H1 (cell line): Measurements from ENCODE around the gene RBBP5. TPM values are rescaled to one million over a fixed set of nuclear protein-coding genes. Genes with fewer than 3 reads are reported as not detected.

ENCODE experiments used
- CTCF ChIA-PET: fragments of 300-600 bp; sonication (Branson Sonifier 250); formaldehyde crosslinking; loops from one replicate; lab custom pipeline; 2021; ENCODE audit not compliant: partially characterized antibody; lab: Charles Lee
- POLR2A ChIA-PET: fragments of 300-600 bp; sonication (Branson Sonifier 250); formaldehyde crosslinking; loops from one replicate; lab custom pipeline; 2021; ENCODE audit warnings: inconsistent platforms; ENCODE audit not compliant: partially characterized antibody; lab: Charles Lee
- DNase-seq, 2 experiments: peaks; one replicate each; pipeline versions ENCODE4 v3.0.0 to v3.0.0-alpha.2; 2010 to 2022; ENCODE audit warnings: low spot score in 2 of 2, low read depth in 1 of 2, mixed read lengths in 1 of 2
- FAIRE-seq: peaks from 2 replicates; lab custom pipeline; 2011; peaks lifted over from hg19 to GRCh38; lab: Jason Lieb, UNC
- H2AFZ ChIP-seq: 2 replicates; pipeline ENCODE4 v1.8.1; 2012; ENCODE audit warnings: low read length, inconsistent platforms
- H2AK5ac ChIP-seq: 2 replicates; pipeline ENCODE4 v1.6.1; 2013; ENCODE audit warnings: low read depth, low read length
- H2BK120ac ChIP-seq: replicated peaks from 2 replicates; pipeline ENCODE3; 2013; ENCODE audit warnings: low read depth, low read length, inconsistent platforms
- H2BK12ac ChIP-seq: 2 replicates; pipeline ENCODE4 v1.6.1; 2013; ENCODE audit warnings: low read depth, low read length
- H2BK15ac ChIP-seq: 2 replicates; pipeline ENCODE4 v1.6.1; 2013; ENCODE audit warnings: low read length
- H2BK20ac ChIP-seq: 2 replicates; pipeline ENCODE4 v1.6.1; 2013; ENCODE audit warnings: low read length
- H2BK5ac ChIP-seq: 2 replicates; pipeline ENCODE4 v1.6.1; 2013; ENCODE audit warnings: low read depth, low read length
- H3K14ac ChIP-seq: 2 replicates; pipeline ENCODE4 v1.6.1; 2013; ENCODE audit warnings: inconsistent platforms; ENCODE audit not compliant: insufficient read length
- H3K18ac ChIP-seq: 2 replicates; pipeline ENCODE4 v1.6.1; 2013; ENCODE audit warnings: low read length; ENCODE audit errors: extremely low read depth
- H3K23ac ChIP-seq: 2 replicates; pipeline ENCODE4 v1.6.1; 2013; ENCODE audit warnings: inconsistent platforms; ENCODE audit not compliant: insufficient read length
- H3K23me2 ChIP-seq: 2 replicates; pipeline ENCODE4 v1.6.1; 2013; ENCODE audit warnings: low read depth, low read length
- H3K27ac ChIP-seq: 2 replicates; pipeline ENCODE4 v1.6.1; 2011; ENCODE audit warnings: low read depth, low read length, inconsistent platforms
- H3K27me3 ChIP-seq, 4 experiments: replicated peaks in 1 of 4; 1 replicate in 1 of 4; 2 replicates in 3 of 4; pipeline versions ENCODE4 v1.6.1 to v1.8.1; 2011 to 2013; ENCODE audit warnings: low read length in 3 of 4, mild to moderate bottlenecking in 3 of 4, inconsistent platforms in 2 of 4, mixed read lengths in 2 of 4, moderate library complexity in 1 of 4; ENCODE audit not compliant: control insufficient read depth in 3 of 4, insufficient read depth in 3 of 4; ENCODE audit errors: extremely low read depth in 1 of 4
- H3K36me3 ChIP-seq, 4 experiments: 2 replicates each; pipeline versions ENCODE4 v1.6.1 to v1.8.1; 2011 to 2013; ENCODE audit warnings: mild to moderate bottlenecking in 4 of 4, low read length in 3 of 4, moderate library complexity in 2 of 4, control low read depth in 1 of 4, inconsistent platforms in 1 of 4; ENCODE audit not compliant: insufficient read depth in 4 of 4, control insufficient read depth in 2 of 4
- H3K4ac ChIP-seq: replicated peaks from 2 replicates; pipeline ENCODE3; 2013; ENCODE audit warnings: low read length, low read depth, mixed read lengths, inconsistent platforms; ENCODE audit not compliant: insufficient read length
- H3K4me1 ChIP-seq, 4 experiments: replicated peaks in 1 of 4; 1 replicate in 1 of 4; 2 replicates in 3 of 4; pipeline versions ENCODE4 v1.6.1 to v1.8.1; 2011 to 2013; ENCODE audit warnings: low read length in 3 of 4, inconsistent platforms in 2 of 4, mixed read lengths in 1 of 4; ENCODE audit not compliant: insufficient read depth in 4 of 4, control insufficient read depth in 3 of 4
- H3K4me2 ChIP-seq, 2 experiments: 2 replicates each; pipeline versions ENCODE4 v1.6.1 to v1.8.1; 2011 to 2013; ENCODE audit warnings: low read depth in 2 of 2, low read length in 2 of 2, control low read depth in 1 of 2, inconsistent platforms in 1 of 2, mild to moderate bottlenecking in 1 of 2; ENCODE audit not compliant: insufficient read depth in 1 of 2
- H3K4me3 ChIP-seq, 4 experiments: fragments of 200-600, 300-600 bp in 1 of 4; sonication (generic), shearing (Covaris generic), sonication (Bioruptor Twin) in 1 of 4; 2 replicates each; pipeline versions ENCODE4 v1.5.1 to v1.8.1; 2011 to 2016; ENCODE audit warnings: low read length in 4 of 4, low read depth in 3 of 4, control low read depth in 2 of 4, inconsistent platforms in 2 of 4, mild to moderate bottlenecking in 2 of 4, mixed read lengths in 1 of 4, moderate library complexity in 1 of 4; ENCODE audit not compliant: insufficient read depth in 2 of 4; ENCODE audit errors: extremely low read depth in 1 of 4
- H3K56ac ChIP-seq: replicated peaks from 2 replicates; pipeline ENCODE3; 2013; ENCODE audit warnings: low read depth, mild to moderate bottlenecking, mixed read lengths, low read length, inconsistent platforms; ENCODE audit not compliant: insufficient read length
- H3K79me1 ChIP-seq: 2 replicates; pipeline ENCODE4 v1.6.1; 2013; ENCODE audit warnings: low read depth, low read length, control low read depth
- H3K79me2 ChIP-seq, 2 experiments: 2 replicates each; pipeline versions ENCODE4 v1.6.1 to v1.8.1; 2012 to 2013; ENCODE audit warnings: low read length in 2 of 2, mild to moderate bottlenecking in 2 of 2, inconsistent platforms in 1 of 2; ENCODE audit not compliant: insufficient read depth in 2 of 2, control insufficient read depth in 1 of 2
- H3K9ac ChIP-seq, 4 experiments: replicated peaks in 1 of 4; 1 replicate in 1 of 4; 2 replicates in 3 of 4; pipeline versions ENCODE4 v1.6.1 to v1.8.1; 2011 to 2013; ENCODE audit warnings: low read depth in 3 of 4, low read length in 3 of 4, control low read depth in 2 of 4, mild to moderate bottlenecking in 2 of 4, moderate library complexity in 2 of 4, inconsistent platforms in 1 of 4; ENCODE audit errors: extremely low read depth in 1 of 4
- H3K9me3 ChIP-seq, 2 experiments: 2 replicates each; pipeline versions ENCODE4 v1.6.1 to v1.8.1; 2012 to 2013; ENCODE audit warnings: mild to moderate bottlenecking in 2 of 2, moderate library complexity in 2 of 2, control low read depth in 1 of 2, inconsistent platforms in 1 of 2, low read depth in 1 of 2, low read length in 1 of 2, mixed read lengths in 1 of 2; ENCODE audit not compliant: insufficient read depth in 2 of 2
- H4K20me1 ChIP-seq, 2 experiments: replicated peaks in 1 of 2; 2 replicates each; pipeline versions ENCODE3 to v1.8.1; 2011 to 2013; ENCODE audit warnings: inconsistent platforms in 2 of 2, low read length in 2 of 2, mild to moderate bottlenecking in 1 of 2; ENCODE audit not compliant: insufficient read depth in 2 of 2, control insufficient read depth in 1 of 2
- H4K5ac ChIP-seq: 2 replicates; pipeline ENCODE4 v1.6.1; 2013; ENCODE audit warnings: low read length, low read depth, mixed read lengths, inconsistent platforms; ENCODE audit not compliant: insufficient read length
- H4K8ac ChIP-seq: 2 replicates; pipeline ENCODE4 v1.8.0; 2013; ENCODE audit warnings: mild to moderate bottlenecking, moderate library complexity, low read length, inconsistent platforms; ENCODE audit not compliant: insufficient read depth; ENCODE audit errors: extremely low read depth
- H4K91ac ChIP-seq: replicated peaks from 2 replicates; pipeline ENCODE3; 2013; ENCODE audit warnings: low read length, mixed read lengths, inconsistent platforms; ENCODE audit not compliant: insufficient read length
- CHD2 ChIP-seq: IDR thresholded peaks from 2 replicates; pipeline ENCODE4 v1.6.1; 2012; ENCODE audit warnings: low read length, improper control_type of control experiment
- GABPA ChIP-seq: IDR thresholded peaks from 2 replicates; pipeline ENCODE4 v1.6.1; 2011; ENCODE audit warnings: mild to moderate bottlenecking, low read length, moderate library complexity, borderline replicate concordance; ENCODE audit not compliant: insufficient read depth
- HDAC6 ChIP-seq: IDR thresholded peaks from one replicate; pipeline ENCODE4 v1.7.1; 2012; ENCODE audit warnings: low read depth, mild to moderate bottlenecking, inconsistent platforms, low read length, moderate library complexity
- KDM4A ChIP-seq: IDR thresholded peaks from one replicate; pipeline ENCODE4 v1.7.1; 2012; ENCODE audit warnings: low read depth, mild to moderate bottlenecking, moderate library complexity, low read length, inconsistent platforms; ENCODE audit not compliant: severe bottlenecking
- MAFK ChIP-seq: IDR thresholded peaks from 2 replicates; pipeline ENCODE4 v1.6.1; 2012; ENCODE audit warnings: low read depth, mild to moderate bottlenecking, improper control_type of control experiment, low read length
- POLR2A ChIP-seq, 2 experiments: IDR thresholded peaks; 1 replicate in 1 of 2; 2 replicates in 1 of 2; pipeline ENCODE4 v1.6.1; 2011; ENCODE audit warnings: low read depth in 2 of 2, low read length in 2 of 2, mild to moderate bottlenecking in 2 of 2; ENCODE audit errors: control extremely low read depth in 1 of 2
- POU5F1 ChIP-seq: IDR thresholded peaks from 2 replicates; pipeline ENCODE4 v1.6.1; 2011; ENCODE audit warnings: low read depth, mild to moderate bottlenecking, low read length, moderate library complexity
- SUZ12 ChIP-seq: fragments of 200-600 bp; sonication (generic); IDR thresholded peaks from 2 replicates; pipeline ENCODE4 v1.6.1; 2012; ENCODE audit warnings: mild to moderate bottlenecking, inconsistent platforms, low read length, moderate library complexity, mixed read lengths
- ZNF274 ChIP-seq: IDR thresholded peaks from 2 replicates; pipeline ENCODE4 v1.7.0; 2012; ENCODE audit warnings: low read length, borderline replicate concordance; ENCODE audit errors: extremely low read depth
- whole genome bisulfite sequencing, 2 experiments: shearing (Covaris generic) in 1 of 2; methylation state at CpG; one replicate each; pipeline versions ENCODE4 v1.1.6 to v1.1.7; 2013 to 2015; ENCODE audit warnings: low lambda C conversion rate in 2 of 2, mixed read lengths in 2 of 2, inconsistent platforms in 1 of 2, low coverage in 1 of 2, missing lambda C conversion rate in 1 of 2; ENCODE audit not compliant: insufficient replicate concordance in 2 of 2, insufficient coverage in 1 of 2, insufficient read length in 1 of 2; ENCODE audit errors: extremely low coverage in 1 of 2, missing lambda C conversion rate in 1 of 2; 5-methylcytosine and 5-hydroxymethylcytosine counted together
- polyA plus RNA-seq, 7 experiments: library from polyadenylated mRNA; depleted of rRNA in 3 of 7; stranded (reverse) in 5 of 7; unstranded in 2 of 7; fragments of >200 nt in 5 of 7; fragments of 200-250 nt in 2 of 7; gene quantifications; 1 replicate in 5 of 7; 2 replicates in 1 of 7; 4 replicates in 1 of 7; pipeline versions ENCODE4 v1.2.1 to v1.2.3, GENCODE V29; 2011 to 2013; ENCODE audit warnings: missing spikeins in 2 of 7, mixed read lengths in 2 of 7
- total RNA-seq: library from RNA; stranded (reverse); fragmentation: NEBNext Ultra II Directional; extraction: Animal tissue kit (Norgen Biotek cat#: 25700); gene quantifications from 2 replicates; pipeline ENCODE4 v1.2.1, GENCODE V29; 2021
- TF ChIP-seq, protein P1 (sequence below), 3 experiments: IDR thresholded peaks; 1 replicate in 2 of 3; 2 replicates in 1 of 3; pipeline versions ENCODE4 v1.5.1 to v1.6.1; 2011; ENCODE audit warnings: low read length in 3 of 3, mild to moderate bottlenecking in 3 of 3, inconsistent platforms in 2 of 3, low read depth in 1 of 3, moderate library complexity in 1 of 3; ENCODE audit not compliant: insufficient read depth in 1 of 3; ENCODE audit errors: control extremely low read depth in 1 of 3

The RBBP5 gene
- total and polyA plus RNA-seq, 2 of the 8 experiments (the other 6 are each of a cell fraction or from before 2014, with no cell fraction given) = 6.7 to 21.5 TPM

- H3K79me2 ChIP-seq = no peaks in the 10 kb centered on the region
- WGBS, 2 experiments = 92% methylated on average over 2 of the region's 2 CpGs; no CpG with 5 or more reads in 1 of the 2 experiments
- H3K27me3 ChIP-seq = no peaks in the 10 kb centered on the region
- no peak overlapping the region for H4K8ac ChIP-seq
- no peak overlapping the region for H3K56ac ChIP-seq
- no peak overlapping the region for H3K9ac ChIP-seq
- no peaks in the 10 kb centered on the region for H3K4me1 ChIP-seq
- H2BK120ac ChIP-seq = no peak overlapping the region
- H3K27ac ChIP-seq = no peak overlapping the region
- H3K23me2 ChIP-seq = no peaks in the 10 kb centered on the region
- H2AK5ac ChIP-seq = no peak overlapping the region
- H2AFZ ChIP-seq = no peak overlapping the region
- H4K5ac ChIP-seq = no peak overlapping the region
- H3K23ac ChIP-seq = no peak overlapping the region
- no peak overlapping the region for H2BK12ac ChIP-seq
- no peak overlapping the region for H3K4me2 ChIP-seq
- H3K18ac ChIP-seq = no peak overlapping the region
- H3K9me3 ChIP-seq = peaks cover 13 to 19% of the 10 kb centered on the region in 2 experiments
- H4K91ac ChIP-seq = no peak overlapping the region
- no peak overlapping the region for H3K14ac ChIP-seq
- ChIA-PET CTCF (interaction anchor here (0.6 to 2.6 kb wide), 8 partner anchors 11 to 115 kb away, joined by 3 to 18 read pairs (median 4); no protein-coding TSS in a partner anchor), POLR2A (interaction anchor here (0.6 to 1.2 kb wide), 2 partner anchors 17 to 52 kb away, joined by 3 read pairs; no protein-coding TSS in a partner anchor)
- no peaks in the 10 kb centered on the region for H3K79me1 ChIP-seq
- H2BK5ac ChIP-seq = no peak overlapping the region
- DNase-seq = no peak
- no peak overlapping the region for H2BK20ac ChIP-seq
- peaks cover 0 to 3% of the 10 kb centered on the region in 2 experiments for H4K20me1 ChIP-seq
- TF ChIP-seq KDM4A (no peak), CHD2 (no peak), GABPA (no peak), ZNF274 (no peak), HDAC6 (no peak), MAFK (no peak), POLR2A (IDR thresholded peaks at IDR 0.05; ENCODE audit: control extremely low read depth in 1 of 2, low read depth in 2 of 2, low read length in 2 of 2) (no peak), SUZ12 (no peak), POU5F1 (no peak)
- TF ChIP-seq, protein P1, sequence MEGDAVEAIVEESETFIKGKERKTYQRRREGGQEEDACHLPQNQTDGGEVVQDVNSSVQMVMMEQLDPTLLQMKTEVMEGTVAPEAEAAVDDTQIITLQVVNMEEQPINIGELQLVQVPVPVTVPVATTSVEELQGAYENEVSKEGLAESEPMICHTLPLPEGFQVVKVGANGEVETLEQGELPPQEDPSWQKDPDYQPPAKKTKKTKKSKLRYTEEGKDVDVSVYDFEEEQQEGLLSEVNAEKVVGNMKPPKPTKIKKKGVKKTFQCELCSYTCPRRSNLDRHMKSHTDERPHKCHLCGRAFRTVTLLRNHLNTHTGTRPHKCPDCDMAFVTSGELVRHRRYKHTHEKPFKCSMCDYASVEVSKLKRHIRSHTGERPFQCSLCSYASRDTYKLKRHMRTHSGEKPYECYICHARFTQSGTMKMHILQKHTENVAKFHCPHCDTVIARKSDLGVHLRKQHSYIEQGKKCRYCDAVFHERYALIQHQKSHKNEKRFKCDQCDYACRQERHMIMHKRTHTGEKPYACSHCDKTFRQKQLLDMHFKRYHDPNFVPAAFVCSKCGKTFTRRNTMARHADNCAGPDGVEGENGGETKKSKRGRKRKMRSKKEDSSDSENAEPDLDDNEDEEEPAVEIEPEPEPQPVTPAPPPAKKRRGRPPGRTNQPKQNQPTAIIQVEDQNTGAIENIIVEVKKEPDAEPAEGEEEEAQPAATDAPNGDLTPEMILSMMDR (IDR thresholded peaks at IDR 0.05; ENCODE audit: control extremely low read depth in 1 of 3, insufficient read depth in 1 of 3, low read depth in 1 of 3, low read length in 3 of 3) = no peak
- no peak overlapping the region for H3K4me3 ChIP-seq
- FAIRE-seq = no peak
- H2BK15ac ChIP-seq = no peak overlapping the region
- peaks cover 13 to 75% (median 51%) of the 10 kb centered on the region in 4 experiments for H3K36me3 ChIP-seq
- H3K4ac ChIP-seq = no peak overlapping the region
Observed at GRCh38 chr1:205158048-205158616, 36.4 kb upstream of the RBBP5 start.
